H1 (cell line): Measurements from ENCODE around the gene BICRAL. TPM values are rescaled to one million over a fixed set of nuclear protein-coding genes. Genes with fewer than 3 reads are reported as not detected.
A peak's percentile ranks its signal among the peaks of the same experiment; 100 is the strongest.

Experiments used
- ASH2L ChIP-seq: fragments of 200-600, 300-600 bp; sonication (generic); IDR thresholded peaks from one replicate; pipeline ENCODE4 v1.7.1; 2017; ENCODE audit warnings: low read length
- BRCA1 ChIP-seq: IDR thresholded peaks from 2 replicates; pipeline ENCODE4 v1.6.1; 2012; ENCODE audit warnings: low read depth, low read length, improper control_type of control experiment
- CBX8 ChIP-seq: fragments of 300-800, 300-1000 bp; sonication (generic); IDR thresholded peaks from 2 replicates; pipeline ENCODE4 v1.7.1; 2016; ENCODE audit warnings: low read depth, low read length, borderline replicate concordance
- EGR1 ChIP-seq: IDR thresholded peaks from 2 replicates; pipeline ENCODE4 v1.6.1; 2011; ENCODE audit warnings: low read depth, low read length, borderline replicate concordance
- GABPA ChIP-seq: IDR thresholded peaks from 2 replicates; pipeline ENCODE4 v1.6.1; 2011; ENCODE audit warnings: mild to moderate bottlenecking, low read length, moderate library complexity, borderline replicate concordance; ENCODE audit not compliant: insufficient read depth
- HDAC2 ChIP-seq, 2 experiments: fragments of 300-600 bp in 1 of 2; sonication (generic) in 1 of 2; IDR thresholded peaks; 2 replicates each; pipeline ENCODE4 v1.6.1; 2011 to 2012; ENCODE audit warnings: low read depth in 2 of 2, low read length in 2 of 2, mild to moderate bottlenecking in 2 of 2, moderate library complexity in 2 of 2, borderline replicate concordance in 1 of 2, inconsistent platforms in 1 of 2
- KDM4A ChIP-seq: IDR thresholded peaks from one replicate; pipeline ENCODE4 v1.7.1; 2012; ENCODE audit warnings: low read depth, mild to moderate bottlenecking, moderate library complexity, low read length, inconsistent platforms; ENCODE audit not compliant: severe bottlenecking
- MAFK ChIP-seq: IDR thresholded peaks from 2 replicates; pipeline ENCODE4 v1.6.1; 2012; ENCODE audit warnings: low read depth, mild to moderate bottlenecking, improper control_type of control experiment, low read length
- PHF8 ChIP-seq: fragments of 200-600 bp; sonication (generic); conservative IDR thresholded peaks from 2 replicates; pipeline ENCODE4 v1.7.1; 2012; ENCODE audit warnings: low read depth, mild to moderate bottlenecking, inconsistent platforms, low read length, moderate library complexity
- POLR2A ChIP-seq, 2 experiments: IDR thresholded peaks; 1 replicate in 1 of 2; 2 replicates in 1 of 2; pipeline ENCODE4 v1.6.1; 2011; ENCODE audit warnings: low read depth in 2 of 2, low read length in 2 of 2, mild to moderate bottlenecking in 2 of 2; ENCODE audit errors: control extremely low read depth in 1 of 2
- POLR2AphosphoS5 ChIP-seq: IDR thresholded peaks from 2 replicates; pipeline ENCODE4 v1.6.1; 2011; ENCODE audit warnings: low read depth, low read length
- POU5F1 ChIP-seq: IDR thresholded peaks from 2 replicates; pipeline ENCODE4 v1.6.1; 2011; ENCODE audit warnings: low read depth, mild to moderate bottlenecking, low read length, moderate library complexity
- RAD21 ChIP-seq, 2 experiments: IDR thresholded peaks in 1 of 2; conservative IDR thresholded peaks in 1 of 2; 2 replicates each; pipeline ENCODE4 v1.6.1; 2011; ENCODE audit warnings: low read depth in 2 of 2, low read length in 2 of 2, improper control_type of control experiment in 1 of 2, inconsistent platforms in 1 of 2, mild to moderate bottlenecking in 1 of 2, moderate library complexity in 1 of 2
- SAP30 ChIP-seq: fragments of 300-600 bp; sonication (generic); IDR thresholded peaks from 2 replicates; pipeline ENCODE4 v1.7.1; 2012; ENCODE audit warnings: low read length, moderate library complexity, mild to moderate bottlenecking, inconsistent platforms; ENCODE audit not compliant: insufficient read depth, insufficient replicate concordance
- SIN3A ChIP-seq, 2 experiments: IDR thresholded peaks in 1 of 2; conservative IDR thresholded peaks in 1 of 2; 2 replicates each; pipeline ENCODE4 v1.6.1; 2011 to 2012; ENCODE audit warnings: low read length in 2 of 2, improper control_type of control experiment in 1 of 2, low read depth in 1 of 2, mild to moderate bottlenecking in 1 of 2
- SP1 ChIP-seq: IDR thresholded peaks from 2 replicates; pipeline ENCODE4 v1.6.1; 2011; ENCODE audit warnings: low read depth, low read length
- SRF ChIP-seq: IDR thresholded peaks from 2 replicates; pipeline ENCODE4 v1.6.1; 2011; ENCODE audit warnings: mild to moderate bottlenecking, low read depth, low read length, moderate library complexity
- SUZ12 ChIP-seq: fragments of 200-600 bp; sonication (generic); IDR thresholded peaks from 2 replicates; pipeline ENCODE4 v1.6.1; 2012; ENCODE audit warnings: mild to moderate bottlenecking, inconsistent platforms, low read length, moderate library complexity, mixed read lengths
- TCF12 ChIP-seq: IDR thresholded peaks from 2 replicates; pipeline ENCODE4 v1.6.1; 2011; ENCODE audit warnings: low read depth, mild to moderate bottlenecking, low read length
- YY1 ChIP-seq: IDR thresholded peaks from 2 replicates; pipeline ENCODE4 v1.6.1; 2011; ENCODE audit warnings: low read depth, mild to moderate bottlenecking, low read length
- polyA plus RNA-seq, 7 experiments: library from polyadenylated mRNA; depleted of rRNA in 3 of 7; stranded (reverse) in 5 of 7; unstranded in 2 of 7; fragments of >200 nt in 5 of 7; fragments of 200-250 nt in 2 of 7; gene quantifications; 1 replicate in 5 of 7; 2 replicates in 1 of 7; 4 replicates in 1 of 7; pipeline versions ENCODE4 v1.2.1 to v1.2.3, GENCODE V29; 2011 to 2013; ENCODE audit warnings: missing spikeins in 2 of 7, mixed read lengths in 2 of 7
- total RNA-seq: library from RNA; stranded (reverse); fragmentation: NEBNext Ultra II Directional; extraction: Animal tissue kit (Norgen Biotek cat#: 25700); gene quantifications from 2 replicates; pipeline ENCODE4 v1.2.1, GENCODE V29; 2021
- TF ChIP-seq, protein P1 (sequence below): IDR thresholded peaks from 2 replicates; pipeline ENCODE4 v1.6.1; 2012; ENCODE audit warnings: low read length, inconsistent platforms

Gene BICRAL
- total and polyA plus RNA-seq, 2 of the 8 experiments (the other 6 are each of a cell fraction or from before 2014, with no cell fraction given): 9.4 to 12.2 TPM

DNA sequence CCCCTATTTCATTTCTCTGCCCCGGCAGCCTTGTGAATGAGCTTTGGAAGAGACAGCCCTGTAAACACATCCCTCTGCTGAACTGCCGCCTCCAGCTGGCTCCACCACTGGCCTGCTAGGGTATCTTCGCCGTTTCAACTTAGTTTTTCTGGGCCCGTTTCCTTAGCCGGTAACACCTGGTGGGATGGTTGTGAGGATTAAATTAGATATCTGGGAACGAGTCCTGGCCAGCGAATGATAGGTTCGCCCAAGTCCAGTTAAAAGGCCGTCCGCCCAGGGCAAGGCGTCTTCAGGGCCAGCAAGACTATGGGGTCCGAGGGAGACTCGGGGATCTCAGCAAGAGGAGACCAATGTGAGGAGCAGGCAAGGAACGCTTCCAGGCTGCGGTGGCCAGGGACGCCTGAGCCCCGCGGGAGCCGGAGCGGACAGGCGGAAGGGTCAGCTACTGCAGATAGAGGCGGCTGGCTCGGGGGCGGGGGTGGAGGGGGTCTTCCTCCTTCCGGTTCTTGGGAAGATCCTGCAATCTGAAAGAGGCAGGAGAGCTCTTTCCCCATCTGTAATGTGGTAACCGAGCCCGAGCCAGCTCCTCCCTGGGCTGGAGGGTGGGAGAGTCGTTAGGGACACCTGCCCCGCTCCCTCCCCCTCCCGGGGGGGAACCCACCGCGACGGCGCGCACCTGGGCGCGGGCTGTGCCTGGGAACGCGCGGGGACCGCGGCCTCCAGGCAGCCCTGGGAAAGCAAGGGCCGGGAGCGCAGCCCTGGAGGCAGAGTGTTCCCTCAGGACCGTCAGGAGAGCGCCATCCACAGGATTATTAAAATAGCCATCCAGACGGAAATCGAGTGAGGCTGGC lies 129.5 kb downstream of the BICRAL start (continued):
- peak; percentile 80; the same call in 1 of the 2 replicates for TF ChIP-seq TCF12
- peak; percentile 67 for TF ChIP-seq KDM4A
- no peak for TF ChIP-seq GABPA
- TF ChIP-seq SAP30: no peak
- 0 out of 2 replicates have a peak, but pooled peaks have one; percentile 15 for TF ChIP-seq YY1
- TF ChIP-seq PHF8: 0 out of 2 replicates have a peak, but pooled peaks have one; percentile 48
- peak; percentile 52; the same call in 1 of the 2 replicates for TF ChIP-seq SUZ12
- peak; percentile 20 to 36; a peak in 1 of 4 replicates for TF ChIP-seq SIN3A (conservative IDR thresholded peaks at IDR 0.05 in 1 of 2, IDR thresholded peaks at IDR 0.05 in 1 of 2; ENCODE audit: low read depth in 1 of 2, low read length in 2 of 2)
- no peak for TF ChIP-seq POLR2AphosphoS5
- peak; percentile 88 for TF ChIP-seq ASH2L
- TF ChIP-seq CBX8: no peak
- no peak for TF ChIP-seq SP1
- TF ChIP-seq RAD21 (IDR thresholded peaks at IDR 0.05 in 1 of 2, conservative IDR thresholded peaks at IDR 0.05 in 1 of 2; ENCODE audit: low read depth in 2 of 2, low read length in 2 of 2): peak; percentile 15 to 31; a peak in 2 of 4 replicates
- TF ChIP-seq POLR2A (IDR thresholded peaks at IDR 0.05; ENCODE audit: control extremely low read depth in 1 of 2, low read depth in 2 of 2, low read length in 2 of 2): peak in 1 of 2 experiments; percentile 38; a peak in 1 of 3 replicates
- no peak; the same call in 1 of the 2 replicates for TF ChIP-seq SRF
- TF ChIP-seq, protein P1, sequence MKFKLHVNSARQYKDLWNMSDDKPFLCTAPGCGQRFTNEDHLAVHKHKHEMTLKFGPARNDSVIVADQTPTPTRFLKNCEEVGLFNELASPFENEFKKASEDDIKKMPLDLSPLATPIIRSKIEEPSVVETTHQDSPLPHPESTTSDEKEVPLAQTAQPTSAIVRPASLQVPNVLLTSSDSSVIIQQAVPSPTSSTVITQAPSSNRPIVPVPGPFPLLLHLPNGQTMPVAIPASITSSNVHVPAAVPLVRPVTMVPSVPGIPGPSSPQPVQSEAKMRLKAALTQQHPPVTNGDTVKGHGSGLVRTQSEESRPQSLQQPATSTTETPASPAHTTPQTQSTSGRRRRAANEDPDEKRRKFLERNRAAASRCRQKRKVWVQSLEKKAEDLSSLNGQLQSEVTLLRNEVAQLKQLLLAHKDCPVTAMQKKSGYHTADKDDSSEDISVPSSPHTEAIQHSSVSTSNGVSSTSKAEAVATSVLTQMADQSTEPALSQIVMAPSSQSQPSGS: no peak
- TF ChIP-seq MAFK: no peak
- TF ChIP-seq HDAC2 (IDR thresholded peaks at IDR 0.05; ENCODE audit: borderline replicate concordance in 1 of 2, low read depth in 2 of 2, low read length in 2 of 2): peak; percentile 93 to 99
- no peak for TF ChIP-seq POU5F1
- peak; percentile 81 for TF ChIP-seq EGR1
- no peak for TF ChIP-seq BRCA1
